B cell (primary cell): ENCODE measurements around the gene ATG7. TPM values are rescaled to one million over a fixed set of nuclear protein-coding genes. Genes with fewer than 3 reads are reported as not detected.

Experiments used
- ATAC-seq: fragments of 200-7000 bp; cut with Tn5 transposase; one replicate; pipeline ENCODE4 v1.10.0; 2021; ENCODE audit warnings: low read depth, mild to moderate bottlenecking, moderate number of reproducible peaks, moderate library complexity
- CTCF ChIA-PET: fragments of 350-600 bp; sonication (Branson Sonifier 250); formaldehyde crosslinking; loops from one replicate; lab custom pipeline; 2021; ENCODE audit warnings: antibody characterized with exemption, inconsistent platforms; lab: Charles Lee
- POLR2A ChIA-PET: fragments of 350-600 bp; sonication (Branson Sonifier 250); formaldehyde crosslinking; loops from one replicate; lab custom pipeline; 2021; ENCODE audit warnings: antibody characterized with exemption; lab: Charles Lee
- DNase-seq: peaks from one replicate; pipeline ENCODE4 v3.0.0; 2013
- H2AFZ ChIP-seq: 2 replicates; pipeline ENCODE4 v1.6.1; 2012; ENCODE audit warnings: mild to moderate bottlenecking, low read depth, low read length; ENCODE audit not compliant: insufficient read depth, poor library complexity, severe bottlenecking
- H3K27ac ChIP-seq, 2 donors: 1 replicate in 1 of 2; 2 replicates in 1 of 2; pipeline ENCODE4 v1.5.1; 2012 to 2013; ENCODE audit warnings: low read length in 2 of 2, mild to moderate bottlenecking in 2 of 2, moderate library complexity in 1 of 2
- H3K27me3 ChIP-seq, 4 experiments: fragments of 200-600 bp in 1 of 4; sonication (generic) in 1 of 4; replicated peaks in 1 of 4; 1 replicate in 2 of 4; 2 replicates in 2 of 4; pipeline versions ENCODE4 v1.6.1 to v1.7.0; 2013 to 2016; ENCODE audit warnings: low read length in 3 of 4, mild to moderate bottlenecking in 2 of 4, mixed read lengths in 1 of 4, moderate library complexity in 1 of 4; ENCODE audit not compliant: insufficient read depth in 4 of 4, control insufficient read depth in 3 of 4; ENCODE audit errors: control extremely low read depth in 1 of 4
- H3K36me3 ChIP-seq, 2 experiments: replicated peaks in 1 of 2; 1 replicate in 1 of 2; 2 replicates in 1 of 2; pipeline versions ENCODE4 v1.6.1 to v1.7.1; 2013; ENCODE audit warnings: low read length in 1 of 2; ENCODE audit not compliant: insufficient read depth in 2 of 2, control insufficient read depth in 1 of 2; ENCODE audit errors: control extremely low read depth in 1 of 2, extremely low read depth in 1 of 2
- H3K4me1 ChIP-seq, 2 donors: fragments of 200-600 bp in 1 of 2; sonication (generic) in 1 of 2; 1 replicate in 1 of 2; 2 replicates in 1 of 2; pipeline versions ENCODE4 v1.5.1 to v1.6.1; 2013 to 2017; ENCODE audit warnings: low read length in 2 of 2; ENCODE audit not compliant: control insufficient read depth in 2 of 2, insufficient read depth in 2 of 2
- H3K4me2 ChIP-seq: replicated peaks from 2 replicates; pipeline ENCODE3; 2012; ENCODE audit warnings: mild to moderate bottlenecking, low read depth, low read length; ENCODE audit not compliant: poor library complexity, severe bottlenecking
- H3K4me3 ChIP-seq, 5 experiments: fragments of 200-600 bp in 1 of 5; sonication (generic) in 1 of 5; 1 replicate in 3 of 5; 2 replicates in 2 of 5; pipeline versions ENCODE4 v1.5.1 to v1.7.0; 2011 to 2016; ENCODE audit warnings: low read length in 4 of 5, mild to moderate bottlenecking in 4 of 5, low read depth in 2 of 5, control low read depth in 1 of 5, moderate library complexity in 1 of 5; ENCODE audit not compliant: insufficient read depth in 1 of 5; ENCODE audit errors: control extremely low read depth in 1 of 5, extremely low read depth in 1 of 5
- H3K79me2 ChIP-seq: fragments of 200-600 bp; sonication (generic); one replicate; pipeline ENCODE4 v1.6.0; 2016; ENCODE audit warnings: low read length; ENCODE audit not compliant: control insufficient read depth, insufficient read depth
- H3K9ac ChIP-seq: fragments of 200-600 bp; sonication (generic); 2 replicates; pipeline ENCODE4 v1.6.1; 2017; ENCODE audit warnings: mild to moderate bottlenecking, low read length, moderate library complexity
- H3K9me3 ChIP-seq, 3 donors: one replicate each; pipeline versions ENCODE4 v1.6.1 to v1.7.1; 2013; ENCODE audit warnings: low read length in 2 of 3; ENCODE audit not compliant: control insufficient read depth in 2 of 3, insufficient read depth in 1 of 3; ENCODE audit errors: control extremely low read depth in 1 of 3
- H4K20me1 ChIP-seq: 2 replicates; pipeline ENCODE4 v1.6.0; 2012; ENCODE audit warnings: mild to moderate bottlenecking, low read length; ENCODE audit not compliant: insufficient read depth, control insufficient read depth, poor library complexity, severe bottlenecking
- H3K27ac Mint-ChIP-seq: one replicate; pipeline ENCODE4 v1.8.0; 2021; ENCODE audit warnings: mixed read lengths
- H3K27me3 Mint-ChIP-seq: one replicate; pipeline ENCODE4 v1.8.0; 2021; ENCODE audit warnings: mixed read lengths
- H3K4me1 Mint-ChIP-seq: one replicate; pipeline ENCODE4 v1.8.0; 2021; ENCODE audit warnings: mixed read lengths
- H3K4me3 Mint-ChIP-seq: one replicate; pipeline ENCODE4 v1.8.0; 2021; ENCODE audit warnings: mixed read lengths
- H3K9me3 Mint-ChIP-seq: one replicate; pipeline ENCODE4 v1.8.0; 2022; ENCODE audit warnings: mixed read lengths; ENCODE audit not compliant: insufficient read depth
- EZH2 ChIP-seq: IDR thresholded peaks from 2 replicates; pipeline ENCODE4 v1.6.1; 2012; ENCODE audit warnings: borderline replicate concordance, low read depth, mild to moderate bottlenecking, moderate library complexity, low read length; ENCODE audit not compliant: insufficient read depth, poor library complexity, severe bottlenecking
- WGBS: methylation state at CpG from one replicate; pipeline ENCODE4 v1.1.5; 2013; ENCODE audit warnings: missing lambda C conversion rate; ENCODE audit not compliant: insufficient coverage; 5-methylcytosine and 5-hydroxymethylcytosine counted together
- intact Hi-C: fragments of 100-400 bp; cut with micrococcal nuclease; formaldehyde crosslinking; loops from one replicate; pipeline ENCODE4 v1.10.0; 2022
- polyA plus RNA-seq: library from polyadenylated mRNA; depleted of rRNA; stranded (reverse); fragments of >200 nt; gene quantifications from 2 replicates; pipeline ENCODE4 v1.2.3, GENCODE V29; 2012
- total RNA-seq, 2 donors: library from RNA; stranded (reverse); fragments of 120-200 nt in 1 of 2; gene quantifications; 1 replicate in 1 of 2; 2 replicates in 1 of 2; pipeline versions ENCODE4 v1.2.3 to v1.2.4, GENCODE V29; 2013 to 2022
- TF ChIP-seq, protein P1 (sequence below): fragments of 200-600 bp; IDR thresholded peaks from one replicate; pipeline ENCODE4 v1.8.0; 2022; ENCODE audit warnings: antibody characterized with exemption, mild to moderate bottlenecking

The ATG7 gene
- total and polyA plus RNA-seq, 2 donors (not counting 1 experiment from before 2014, with no cell fraction given): 13.9 to 66.4 TPM

DNA sequence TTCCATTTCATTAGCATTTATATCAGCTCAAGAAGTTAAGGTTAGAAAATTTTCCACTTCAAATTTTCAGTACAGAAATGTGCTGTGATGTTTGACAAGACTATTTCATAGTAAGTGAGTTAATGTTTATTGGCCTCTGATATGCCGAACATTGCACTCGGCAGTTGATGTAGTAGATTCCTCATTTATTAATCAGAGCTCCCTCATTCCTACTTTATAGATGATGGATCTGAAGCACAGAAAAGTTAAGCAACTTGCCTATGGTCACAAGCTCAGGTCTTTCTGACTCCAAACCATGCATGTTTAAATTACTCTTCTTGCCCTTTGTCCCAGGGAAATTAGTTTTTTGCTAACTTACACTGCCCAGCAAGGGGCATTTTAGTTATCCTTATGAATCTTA, 92.0 kb downstream of the ATG7 start:
- H3K36me3 ChIP-seq: peaks cover 2 to 75% of the 10 kb centered on the region in 2 experiments
- H3K79me2 ChIP-seq: no peaks in the 10 kb centered on the region
- no CpG with 5 or more reads among the region's 2 CpGs for WGBS
- no peak for ATAC-seq
- CTCF ChIA-PET: interaction anchor here (0.6 to 1.5 kb wide), 3 partner anchors 29 to 287 kb away, joined by 3 to 5 read pairs (median 3); no protein-coding TSS in a partner anchor
- TF ChIP-seq, protein P1, sequence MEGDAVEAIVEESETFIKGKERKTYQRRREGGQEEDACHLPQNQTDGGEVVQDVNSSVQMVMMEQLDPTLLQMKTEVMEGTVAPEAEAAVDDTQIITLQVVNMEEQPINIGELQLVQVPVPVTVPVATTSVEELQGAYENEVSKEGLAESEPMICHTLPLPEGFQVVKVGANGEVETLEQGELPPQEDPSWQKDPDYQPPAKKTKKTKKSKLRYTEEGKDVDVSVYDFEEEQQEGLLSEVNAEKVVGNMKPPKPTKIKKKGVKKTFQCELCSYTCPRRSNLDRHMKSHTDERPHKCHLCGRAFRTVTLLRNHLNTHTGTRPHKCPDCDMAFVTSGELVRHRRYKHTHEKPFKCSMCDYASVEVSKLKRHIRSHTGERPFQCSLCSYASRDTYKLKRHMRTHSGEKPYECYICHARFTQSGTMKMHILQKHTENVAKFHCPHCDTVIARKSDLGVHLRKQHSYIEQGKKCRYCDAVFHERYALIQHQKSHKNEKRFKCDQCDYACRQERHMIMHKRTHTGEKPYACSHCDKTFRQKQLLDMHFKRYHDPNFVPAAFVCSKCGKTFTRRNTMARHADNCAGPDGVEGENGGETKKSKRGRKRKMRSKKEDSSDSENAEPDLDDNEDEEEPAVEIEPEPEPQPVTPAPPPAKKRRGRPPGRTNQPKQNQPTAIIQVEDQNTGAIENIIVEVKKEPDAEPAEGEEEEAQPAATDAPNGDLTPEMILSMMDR: no peak
- no peak for TF ChIP-seq EZH2
- DNase-seq: no peak
- H3K4me3 Mint-ChIP-seq: no peak overlapping the region
- no peak overlapping the region for H3K27ac ChIP-seq
- no peaks in the 10 kb centered on the region for H3K27me3 Mint-ChIP-seq
- no peak overlapping the region for H3K9ac ChIP-seq
- no peaks in the 10 kb centered on the region for H3K4me1 ChIP-seq
- H3K4me2 ChIP-seq: no peak overlapping the region
- no peaks in the 10 kb centered on the region for H4K20me1 ChIP-seq
- no peaks in the 10 kb centered on the region for H3K9me3 ChIP-seq
- POLR2A ChIA-PET: no interaction called here
- no peaks in the 10 kb centered on the region for H3K27me3 ChIP-seq
- no peak overlapping the region for H3K4me3 ChIP-seq
- H3K4me1 Mint-ChIP-seq: no peaks in the 10 kb centered on the region
- H3K9me3 Mint-ChIP-seq: no peaks in the 10 kb centered on the region
- no peak overlapping the region for H2AFZ ChIP-seq
- H3K27ac Mint-ChIP-seq: no peak overlapping the region
- intact Hi-C loops: no loop called here

DNA sequence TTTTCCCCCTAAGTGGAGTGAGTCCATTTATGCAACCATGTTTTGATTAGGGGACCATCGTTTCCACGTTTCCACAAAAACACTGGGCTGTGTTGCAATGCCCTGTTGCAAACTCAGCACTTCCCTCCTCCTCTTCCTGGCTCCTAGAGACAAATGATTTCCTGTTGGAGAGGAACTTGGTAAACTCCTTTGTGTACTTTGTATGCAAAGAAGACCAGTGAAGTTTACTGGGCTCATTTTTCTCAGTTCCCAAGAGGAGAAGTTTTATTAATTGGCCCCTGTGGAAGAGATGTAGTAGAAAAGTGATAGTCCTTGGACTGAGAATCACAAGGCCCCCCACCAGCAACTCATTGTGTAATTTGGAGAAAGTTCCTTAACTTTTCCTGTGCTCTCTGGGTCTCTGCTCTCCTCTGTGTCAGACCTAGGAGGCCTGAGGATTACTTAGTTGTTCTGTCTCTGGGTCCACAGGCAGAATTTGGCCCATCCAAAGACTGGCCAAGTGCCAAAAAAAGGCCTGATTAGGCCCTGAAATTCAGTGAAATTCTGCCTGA, 95.0 kb downstream of the ATG7 start:
- POLR2A ChIA-PET: no interaction called here
- H3K4me1 Mint-ChIP-seq: no peaks in the 10 kb centered on the region
- DNase-seq (no peak), ATAC-seq (no peak)
- Histone ChIP-seq H3K27me3 (no peaks in the 10 kb centered on the region), H3K79me2 (no peaks in the 10 kb centered on the region), H3K4me2 (no peak overlapping the region), H3K9ac (no peak overlapping the region), H2AFZ (no peak overlapping the region), H3K27ac (no peak overlapping the region), H3K4me1 (no peaks in the 10 kb centered on the region), H3K9me3 (no peaks in the 10 kb centered on the region), H4K20me1 (no peaks in the 10 kb centered on the region), H3K36me3 (peaks cover 2 to 55% of the 10 kb centered on the region in 2 experiments), H3K4me3 (no peak overlapping the region)
- TF ChIP-seq EZH2: no peak
- TF ChIP-seq, protein P1: no peak
- H3K4me3 Mint-ChIP-seq: no peak overlapping the region
- H3K27ac Mint-ChIP-seq: no peak overlapping the region
- CTCF ChIA-PET: interaction anchor here (0.8 kb wide), 1 partner anchor 12 kb away, joined by 3 read pairs; no protein-coding TSS in a partner anchor
- intact Hi-C loops: no loop called here
- WGBS: no CpG with 5 or more reads among the region's 2 CpGs
- no peaks in the 10 kb centered on the region for H3K9me3 Mint-ChIP-seq
- H3K27me3 Mint-ChIP-seq: no peaks in the 10 kb centered on the region
